Measurements from ENCODE around the gene PLXNA4. TPM values are rescaled to one million over a fixed set of nuclear protein-coding genes. Genes with fewer than 3 reads are reported as not detected.

PLXNA4 gene
- polyA plus RNA-seq, 2 of the 4 experiments (the other 2 are of a cell fraction): 0.12 to 0.34 TPM

- POLR2A ChIA-PET: no interaction called here
- Histone ChIP-seq H3K9me3 (no peaks in the 10 kb centered on the region), H3K4me2 (no peak overlapping the region), H3K27ac (no peak overlapping the region), H3K4me3 (no peak overlapping the region), H3K4me1 (peaks cover 5% of the 10 kb centered on the region; the same call in 2 of the 3 replicates)
- TF ChIP-seq NPAS2 (CRISPR knock-in tag; IDR thresholded peaks at IDR 0.05; ENCODE audit: borderline replicate concordance) (no peak), CHD2 (IDR thresholded peaks at IDR 0.05; ENCODE audit: low read length, partially characterized antibody) (no peak), POLR2A (IDR thresholded peaks at IDR 0.05; ENCODE audit: low read length) (no peak), FOSB (CRISPR knock-in tag; IDR thresholded peaks at IDR 0.05) (no peak), PHF8 (IDR thresholded peaks at IDR 0.05; ENCODE audit: borderline replicate concordance, low read depth) (no peak), ZC3H11A (IDR thresholded peaks at IDR 0.05) (no peak), CEBPB (IDR thresholded peaks at IDR 0.05) (no peak), ATOH8 (CRISPR knock-in tag; IDR thresholded peaks at IDR 0.05; ENCODE audit: low read depth) (no peak), POLR2AphosphoS2 (conservative IDR thresholded peaks at IDR 0.05; ENCODE audit: low read length) (no peak), HDAC2 (IDR thresholded peaks at IDR 0.05) (no peak), GATA3 (IDR thresholded peaks at IDR 0.05; ENCODE audit: borderline replicate concordance) (no peak)
- FAIRE-seq (no peak), ATAC-seq (no peak), DNase-seq (ENCODE audit: low read depth in 1 of 2, low spot score in 1 of 2) (no peak)
- 28% methylated on average over 12 of the region's 12 CpGs for WGBS (ENCODE audit: missing lambda C conversion rate)
- CTCF ChIA-PET: interaction anchor here (1.0 to 1.5 kb wide), 3 partner anchors 21 to 1712 kb away, joined by 3 read pairs; no protein-coding TSS in a partner anchor
These were observed 147.9 kb downstream of the PLXNA4 start for GRCh38 chr7:132428247-132428919.

- FAIRE-seq (no peak), DNase-seq (ENCODE audit: low read depth in 1 of 2, low spot score in 1 of 2) (no peak), ATAC-seq (no peak)
- ChIA-PET CTCF (no interaction called here), POLR2A (no interaction called here)
- no peak for TF ChIP-seq NR3C1 (IDR thresholded peaks at IDR 0.05)
- TF ChIP-seq HDAC2 (IDR thresholded peaks at IDR 0.05): no peak
- no peak for TF ChIP-seq EP300 (IDR thresholded peaks at IDR 0.05)
- TF ChIP-seq FOXS1 (CRISPR knock-in tag; IDR thresholded peaks at IDR 0.05): no peak
- TF ChIP-seq BHLHE40 (IDR thresholded peaks at IDR 0.05; ENCODE audit: low read depth, low read length): no peak
- no peak for TF ChIP-seq CBX8 (IDR thresholded peaks at IDR 0.05)
- no peak for TF ChIP-seq HES2 (IDR thresholded peaks at IDR 0.05)
- no peak for TF ChIP-seq GATA3 (IDR thresholded peaks at IDR 0.05; ENCODE audit: borderline replicate concordance)
- no peak for TF ChIP-seq JUN (IDR thresholded peaks at IDR 0.05)
- TF ChIP-seq EHF (CRISPR knock-in tag; IDR thresholded peaks at IDR 0.05): no peak
- TF ChIP-seq E2F6 (IDR thresholded peaks at IDR 0.05; ENCODE audit: borderline replicate concordance, low read depth): no peak
- no peak for TF ChIP-seq RARB (CRISPR knock-in tag; IDR thresholded peaks at IDR 0.05)
- TF ChIP-seq CTCF (IDR thresholded peaks at IDR 0.05): no peak
- TF ChIP-seq ATOH8 (CRISPR knock-in tag; IDR thresholded peaks at IDR 0.05; ENCODE audit: low read depth): no peak
- no peak overlapping the region for H3K27ac ChIP-seq
- no peak overlapping the region for H3K4me2 ChIP-seq
- H3K4me3 ChIP-seq: no peak overlapping the region
- H3K9me3 ChIP-seq: no peaks in the 10 kb centered on the region
- peaks cover 1% of the 10 kb centered on the region; the same call in 2 of the 3 replicates for H3K4me1 ChIP-seq
- 73% methylated on average over 4 of the region's 4 CpGs for WGBS (ENCODE audit: missing lambda C conversion rate)
These were observed 150.3 kb downstream of the PLXNA4 start for GRCh38 chr7:132425942-132426341.

Measured in A549 (cell line).